ENCODE data around the gene CYTH3.

The CYTH3 gene

GRCh38 chr7:6179620-6180343 is 92.6 kb downstream of the CYTH3 start:
- Histone ChIP-seq H3K27me3 (ENCODE audit: insufficient read depth, poor library complexity, severe bottlenecking) (no peaks in the 10 kb centered on the region), H3K27ac (replicated peaks) (no peak overlapping the region), H3K4me3 (replicated peaks; ENCODE audit: insufficient read depth, low read length) (no peak overlapping the region)
- TF ChIP-seq GABPA (IDR thresholded peaks at IDR 0.05; ENCODE audit: low read depth) (no peak), SPI1 (IDR thresholded peaks at IDR 0.05; ENCODE audit: borderline replicate concordance, low read depth) (no peak), REST (IDR thresholded peaks at IDR 0.05; ENCODE audit: insufficient replicate concordance, low read depth) (no peak), CTCF (IDR thresholded peaks at IDR 0.05; ENCODE audit: insufficient read depth, low read length) (no peak), POLR2AphosphoS5 (IDR thresholded peaks at IDR 0.05; ENCODE audit: low read depth) (no peak)
- DNase-seq (ENCODE audit: low read depth in 1 of 2, low spot score in 1 of 2): no peak

- H3K27ac ChIP-seq (replicated peaks): no peak overlapping the region
- TF ChIP-seq SPI1 (IDR thresholded peaks at IDR 0.05; ENCODE audit: borderline replicate concordance, low read depth) (no peak), REST (IDR thresholded peaks at IDR 0.05; ENCODE audit: insufficient replicate concordance, low read depth) (no peak)
- H3K4me3 ChIP-seq (replicated peaks; ENCODE audit: insufficient read depth, low read length): no peak overlapping the region
- DNase-seq (ENCODE audit: low read depth in 1 of 2, low spot score in 1 of 2): no peak
- H3K27me3 ChIP-seq (ENCODE audit: insufficient read depth, poor library complexity, severe bottlenecking): no peaks in the 10 kb centered on the region
Measured at GRCh38 chr7:6178298-6179029, 94.0 kb downstream of the CYTH3 start.

- DNase-seq (ENCODE audit: low read depth in 1 of 2, low spot score in 1 of 2): peak; percentile 12 to 68
- Histone ChIP-seq H3K27ac (replicated peaks) (no peak overlapping the region), H3K27me3 (ENCODE audit: insufficient read depth, poor library complexity, severe bottlenecking) (no peaks in the 10 kb centered on the region), H3K4me3 (replicated peaks; ENCODE audit: insufficient read depth, low read length) (no peak overlapping the region)
- TF ChIP-seq SPI1 (IDR thresholded peaks at IDR 0.05; ENCODE audit: borderline replicate concordance, low read depth): peak; percentile 11; the same call in 1 of the 2 replicates
- peak; percentile 74 for TF ChIP-seq POLR2AphosphoS5 (IDR thresholded peaks at IDR 0.05; ENCODE audit: low read depth)
- no peak for TF ChIP-seq CTCF (IDR thresholded peaks at IDR 0.05; ENCODE audit: insufficient read depth, low read length)
Measured at GRCh38 chr7:6175645-6176044, 96.8 kb downstream of the CYTH3 start.

- no peak for DNase-seq (ENCODE audit: low read depth in 1 of 2, low spot score in 1 of 2)
- Histone ChIP-seq H3K4me3 (replicated peaks; ENCODE audit: insufficient read depth, low read length) (no peak overlapping the region), H3K27ac (replicated peaks) (no peak overlapping the region), H3K27me3 (ENCODE audit: insufficient read depth, poor library complexity, severe bottlenecking) (no peaks in the 10 kb centered on the region)
- TF ChIP-seq GABPA (IDR thresholded peaks at IDR 0.05; ENCODE audit: low read depth) (no peak), REST (IDR thresholded peaks at IDR 0.05; ENCODE audit: insufficient replicate concordance, low read depth) (no peak), SPI1 (IDR thresholded peaks at IDR 0.05; ENCODE audit: borderline replicate concordance, low read depth) (no peak), POLR2AphosphoS5 (IDR thresholded peaks at IDR 0.05; ENCODE audit: low read depth) (no peak), CTCF (IDR thresholded peaks at IDR 0.05; ENCODE audit: insufficient read depth, low read length) (no peak)
Measured at GRCh38 chr7:6172910-6173295, 99.5 kb downstream of the CYTH3 start.

Data from HL-60 (cell line).